HG03064 (cell line): Measurements from ENCODE around the gene TNKS1BP1.
A peak's percentile ranks its signal among the peaks of the same experiment; 100 is the strongest.
"Not testable (repeated sequence)": the region's sequence is repeated elsewhere in the genome, so short reads cannot be mapped to it uniquely, and the experiment has no call there.

Experiments
- ATAC-seq: cut with Tn5 transposase; IDR thresholded peaks from one replicate; pipeline ENCODE4 v1.9.1; 2021; ENCODE audit warnings: low read depth; ENCODE audit not compliant: unreplicated experiment

TNKS1BP1 gene

GRCh38 chr11:57353852-57354251 lies 29.1 kb upstream of the TNKS1BP1 start:
- no peak for ATAC-seq

- no peak for ATAC-seq
Measured at GRCh38 chr11:57353446-57353845, 28.7 kb upstream of the TNKS1BP1 start.

DNA sequence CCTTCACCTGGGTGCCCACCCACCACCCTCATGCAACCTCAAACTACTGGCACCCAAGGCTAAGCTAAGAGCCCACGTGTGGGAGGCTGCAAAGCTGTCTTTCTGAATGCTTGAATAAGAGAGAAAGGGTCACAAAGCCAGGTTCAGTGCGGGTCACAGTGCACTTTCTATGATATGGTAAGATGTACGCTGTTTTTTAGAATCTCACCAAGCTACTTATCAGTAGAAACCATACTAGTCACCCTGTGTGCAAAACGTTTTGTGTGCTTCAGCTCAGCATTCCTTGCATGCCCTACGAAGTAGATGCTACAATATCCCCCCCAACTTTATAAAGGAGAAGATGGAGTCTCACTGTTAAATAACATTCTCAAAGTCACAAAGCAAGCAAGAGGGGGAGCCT lies 28.3 kb upstream of the TNKS1BP1 start:
- ATAC-seq, result no peak

DNA sequence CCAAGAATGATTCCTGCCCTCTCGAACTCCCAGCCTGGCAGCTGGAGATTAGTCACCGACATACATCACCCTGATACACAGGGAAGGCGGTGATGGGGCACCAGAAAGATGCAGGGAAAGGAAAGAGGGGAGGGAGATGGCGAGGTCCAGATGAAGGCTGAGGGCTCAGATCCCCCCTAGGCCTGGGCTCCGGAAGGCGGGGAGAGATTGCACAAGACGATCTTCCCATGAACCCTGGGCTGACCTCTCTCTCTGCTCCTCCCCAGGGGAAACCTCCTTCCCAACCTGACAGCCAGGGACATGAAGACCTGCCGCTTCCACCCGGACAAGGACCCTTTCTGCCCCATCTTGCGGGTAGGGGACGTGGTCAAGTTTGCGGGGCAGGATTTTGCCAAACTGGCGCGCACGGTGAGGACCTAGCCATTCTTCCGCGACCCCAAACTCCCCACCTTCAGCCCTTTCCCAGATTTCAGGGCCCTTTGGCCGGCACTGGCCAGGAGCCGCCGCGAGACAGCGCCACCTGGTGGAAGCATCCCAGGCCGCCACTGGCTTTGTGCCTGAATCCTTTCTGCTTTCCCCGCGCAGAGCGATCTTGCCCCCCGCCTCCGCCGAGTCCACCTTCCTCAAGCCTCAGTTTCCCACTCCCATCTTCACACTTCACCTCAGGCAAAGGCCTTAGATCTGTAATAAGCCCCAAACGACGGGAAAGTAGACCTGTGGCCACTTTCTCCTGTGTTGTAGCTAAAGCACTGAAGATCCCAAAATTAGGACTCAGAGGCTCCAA lies 24.9 kb upstream of the TNKS1BP1 start:
- ATAC-seq, result no peak

- ATAC-seq, result no peak
Measured at GRCh38 chr11:57348636-57349313, 24.0 kb upstream of the TNKS1BP1 start.

DNA sequence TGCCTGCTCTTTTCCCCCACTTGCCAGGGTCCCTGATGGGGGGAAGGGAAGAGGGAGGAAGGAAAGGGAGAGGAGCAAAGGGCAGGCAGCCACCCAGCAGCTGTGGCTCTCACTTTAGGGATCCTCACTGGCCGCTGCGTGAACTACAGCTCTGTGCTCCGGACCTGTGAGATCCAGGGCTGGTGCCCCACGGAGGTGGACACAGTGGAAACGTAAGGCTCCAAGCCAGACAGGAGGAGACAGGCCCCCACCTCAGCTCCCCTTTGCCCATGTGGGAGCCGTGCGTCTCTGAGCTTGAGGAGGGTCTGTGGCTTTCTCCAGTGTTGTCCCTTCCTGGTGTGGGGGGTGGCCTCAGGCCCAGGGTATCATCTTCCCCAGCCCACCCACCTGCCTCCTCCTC lies 23.3 kb upstream of the TNKS1BP1 start:
- no peak for ATAC-seq

DNA sequence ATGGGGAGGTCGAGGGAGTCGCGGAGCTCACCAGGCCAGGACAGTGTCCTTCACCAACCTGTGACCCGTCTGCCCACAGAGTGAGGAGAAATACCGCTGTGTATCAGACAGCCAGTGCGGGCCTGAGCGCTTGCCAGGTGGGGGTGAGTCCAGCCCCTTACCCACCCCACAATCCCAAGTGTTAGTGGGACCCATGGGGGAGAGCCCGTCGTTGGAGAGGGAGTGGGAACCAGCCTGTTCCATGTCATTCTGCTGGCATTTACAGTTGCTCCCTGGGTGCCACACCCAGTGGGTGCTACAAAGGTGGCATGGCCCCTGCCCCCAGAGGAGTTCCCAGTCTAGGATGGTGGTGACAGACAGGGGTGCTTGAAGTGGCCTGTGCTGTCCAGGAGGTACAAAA lies 22.6 kb upstream of the TNKS1BP1 start:
- no peak for ATAC-seq

- ATAC-seq, result no peak
Measured at GRCh38 chr11:57345555-57346211, 20.9 kb upstream of the TNKS1BP1 start.

DNA sequence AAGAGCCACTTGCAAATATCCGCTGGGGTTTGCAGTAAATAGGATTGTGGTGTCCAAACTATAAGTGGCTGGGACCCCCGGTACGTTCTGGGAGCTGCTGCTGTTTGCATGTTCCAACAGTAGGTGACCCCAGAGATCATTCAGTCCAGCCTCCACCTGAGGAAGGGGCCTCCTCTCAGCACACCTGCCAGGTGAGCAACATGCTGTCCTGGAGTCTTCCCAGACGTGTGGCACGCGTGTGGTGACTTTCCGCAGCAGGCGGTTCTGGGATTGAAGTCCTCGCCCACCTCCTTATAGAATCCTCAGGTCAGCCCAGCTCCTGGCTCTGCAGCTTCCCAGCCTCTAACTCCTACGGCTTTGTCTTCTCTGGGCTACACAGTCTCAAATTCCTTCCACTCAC lies 20.1 kb upstream of the TNKS1BP1 start:
- ATAC-seq, result no peak

- no peak for ATAC-seq
Measured at GRCh38 chr11:57343825-57344224, 19.1 kb upstream of the TNKS1BP1 start.

DNA sequence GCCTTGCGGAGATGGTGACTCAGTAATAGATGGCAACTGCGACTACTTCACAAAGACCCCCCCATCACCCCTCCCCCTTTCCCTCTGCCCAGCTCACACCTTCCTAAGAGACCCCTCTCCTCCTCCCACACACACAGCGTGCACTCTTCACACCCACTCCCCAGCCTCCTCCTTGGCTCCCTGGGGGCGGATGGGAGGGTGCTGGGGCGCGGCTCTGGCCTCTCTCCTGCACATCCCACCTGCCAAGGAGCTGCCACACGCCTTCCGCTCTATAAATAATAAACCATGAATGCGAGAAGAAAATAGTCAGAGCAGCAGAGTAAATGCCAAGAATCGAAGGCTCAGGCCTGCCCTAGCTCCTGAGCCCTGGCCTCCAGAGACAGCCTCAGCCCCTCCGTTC lies 17.9 kb upstream of the TNKS1BP1 start:
- ATAC-seq, result no peak

DNA sequence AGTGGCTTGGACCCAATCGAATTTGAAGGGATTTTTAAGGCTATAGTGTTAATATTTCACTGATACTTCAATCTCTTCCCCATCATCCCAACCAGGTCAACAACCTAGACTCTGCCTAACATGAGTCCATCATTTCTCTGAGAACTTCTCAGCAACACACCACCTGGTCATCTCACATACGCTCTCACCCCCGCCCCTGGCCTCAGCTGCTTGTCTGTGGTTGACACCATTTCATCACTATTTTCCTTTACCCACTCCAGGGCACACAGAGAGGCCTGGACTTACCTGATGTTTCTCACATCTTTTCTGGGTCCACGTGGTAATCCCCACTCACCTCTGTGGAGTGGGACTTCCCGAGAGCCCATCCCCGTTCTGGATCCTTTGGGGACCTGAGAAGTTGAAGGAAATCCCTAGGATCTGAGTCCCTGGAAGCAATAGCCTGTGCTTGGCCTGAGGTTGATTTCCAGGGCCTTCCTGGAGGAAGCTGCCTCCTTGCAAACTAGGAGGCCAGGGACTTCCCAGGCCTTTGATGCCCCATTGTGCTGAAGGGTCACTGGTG lies 16.6 kb upstream of the TNKS1BP1 start:
- no peak for ATAC-seq

DNA sequence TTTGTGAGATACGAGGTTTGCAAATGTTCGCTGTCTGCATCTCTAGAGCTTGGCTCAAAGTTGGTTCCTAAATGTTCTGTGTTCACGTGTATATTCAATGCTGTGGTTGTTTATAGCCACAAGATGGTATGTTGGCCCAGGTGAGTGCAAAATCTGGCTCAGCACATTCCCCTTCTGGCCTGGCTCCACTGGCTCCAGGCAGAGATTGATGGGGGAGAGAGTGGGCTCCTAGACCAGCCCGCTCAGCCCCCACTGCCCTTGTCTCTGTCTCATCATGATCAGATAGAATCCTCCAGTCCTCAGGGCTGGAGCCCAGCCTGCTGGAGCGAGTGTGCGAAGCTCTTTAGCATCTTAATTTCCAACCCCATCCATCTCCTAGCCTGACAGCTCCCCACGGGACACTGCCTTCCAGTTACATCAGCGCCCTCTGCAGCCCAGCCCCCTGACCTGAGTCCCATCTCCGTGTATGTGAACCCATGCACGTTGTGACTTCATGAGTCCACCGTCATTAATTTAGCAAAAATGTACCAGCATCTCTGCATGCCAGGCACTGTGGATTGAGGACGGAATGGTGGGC lies 15.4 kb upstream of the TNKS1BP1 start:
- ATAC-seq, result no peak

- no peak for ATAC-seq
Measured at GRCh38 chr11:57339328-57339727, 14.6 kb upstream of the TNKS1BP1 start.

DNA sequence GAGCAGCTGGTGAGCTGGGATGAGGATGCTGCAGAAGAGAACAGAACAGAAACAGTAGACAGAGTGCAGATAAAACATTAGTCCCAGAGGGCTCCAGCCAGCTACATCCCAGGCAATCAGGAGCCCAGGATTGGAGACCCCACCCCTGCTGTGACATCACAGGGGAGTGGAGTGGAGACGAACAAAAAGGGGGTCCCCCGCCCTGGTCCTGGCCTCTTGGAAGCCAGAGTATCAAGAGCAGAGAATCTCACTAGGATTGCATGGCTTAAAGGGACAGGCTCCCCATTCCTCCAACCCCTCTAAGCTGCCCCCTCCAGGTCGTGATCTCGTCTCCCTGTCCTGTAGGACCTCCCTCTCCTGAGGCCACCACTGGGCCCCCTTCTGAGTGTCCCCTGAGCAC lies 13.4 kb upstream of the TNKS1BP1 start, which contains the start of gene P2RX3:
P2RX3 (plus strand) TSS at position 211 of the 400 bp plus-strand sequence. CDS start 199 bp downstream, outside the sequence.
- ATAC-seq, result no peak

DNA sequence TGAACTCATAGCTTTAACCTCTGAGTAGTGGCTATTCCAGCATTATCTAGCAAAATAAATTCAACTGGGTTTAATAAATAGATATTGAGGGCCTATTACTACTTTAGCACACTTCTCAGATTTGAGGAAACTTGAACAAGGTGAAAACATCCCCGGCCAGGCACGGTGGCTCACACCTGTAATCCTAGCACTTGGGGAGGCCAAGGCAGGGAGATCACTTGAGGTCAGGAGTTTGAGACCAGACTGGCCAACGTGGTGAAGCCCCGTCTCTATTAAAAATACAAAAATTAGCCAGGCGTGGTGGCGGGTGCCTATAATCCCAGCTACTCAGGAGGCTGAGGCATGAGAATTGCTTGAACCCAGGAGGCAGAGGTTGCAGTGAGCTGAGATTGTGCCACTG lies 12.1 kb upstream of the TNKS1BP1 start:
- ATAC-seq, result not testable (repeated sequence)

DNA sequence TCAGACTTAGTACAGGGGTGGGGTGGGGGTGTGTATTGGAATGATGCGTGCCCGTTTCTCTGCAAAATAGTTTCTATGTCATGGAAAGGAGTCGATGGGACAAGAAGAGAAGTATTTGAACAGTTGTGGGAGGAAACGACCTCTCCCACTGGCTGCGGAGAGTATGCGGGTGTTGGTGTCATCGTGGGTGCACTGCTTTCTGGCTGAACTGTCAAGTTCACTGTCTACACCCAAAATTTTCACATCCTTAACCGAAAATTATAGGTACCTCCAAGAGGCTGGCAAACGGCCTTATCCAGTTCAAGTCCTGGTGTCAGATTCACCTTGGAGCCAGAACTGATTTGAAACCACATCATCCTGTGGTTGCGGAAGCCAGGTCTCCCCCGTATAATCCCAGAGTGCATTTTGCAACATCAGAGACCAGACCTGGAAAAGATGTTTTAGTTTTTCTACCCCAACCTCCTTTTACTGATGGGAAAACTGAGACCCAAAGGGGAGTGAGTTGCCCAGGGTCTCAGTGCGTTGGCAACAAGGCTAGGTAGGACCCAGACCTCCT lies 11.4 kb upstream of the TNKS1BP1 start:
- peak; percentile 6 for ATAC-seq

DNA sequence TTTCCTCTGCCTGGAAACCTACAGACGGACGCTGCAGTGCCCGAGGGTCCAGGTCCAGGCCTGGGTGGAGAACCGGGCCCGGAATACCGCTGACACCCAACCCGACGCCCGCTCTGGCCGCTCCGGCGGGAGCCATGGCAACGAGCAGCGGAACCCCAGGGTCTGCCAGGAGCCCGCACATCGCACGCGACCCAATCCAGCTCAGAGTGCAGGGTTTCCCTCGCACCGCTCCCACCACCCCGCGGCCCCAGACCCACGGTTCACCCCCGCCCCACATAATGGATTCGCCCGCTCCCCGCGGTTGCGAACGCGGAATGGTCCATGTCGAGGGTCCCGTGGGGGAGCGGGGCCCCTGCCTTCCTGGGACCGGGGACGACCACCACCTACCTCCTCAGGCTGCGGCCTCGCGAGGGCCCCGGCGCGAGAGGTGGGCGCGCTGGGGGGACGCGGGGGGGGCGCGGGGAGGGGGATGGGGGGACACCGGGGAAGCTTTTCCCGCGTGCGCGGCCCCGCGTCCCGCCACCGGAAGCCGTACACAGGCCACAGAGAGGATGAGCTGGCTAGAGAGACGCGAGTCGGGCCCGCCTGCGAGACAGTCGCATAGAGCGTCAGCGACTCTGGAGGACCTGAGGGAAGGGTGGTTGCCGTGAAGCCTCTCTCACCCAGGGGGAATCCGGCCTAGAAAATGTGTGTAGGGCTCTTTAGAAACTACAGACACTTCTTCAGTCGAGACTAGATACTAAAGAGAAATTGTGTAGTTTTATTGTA lies 10.8 kb upstream of the TNKS1BP1 start, which contains the start of gene SSRP1:
SSRP1 (minus strand) TSS at position 550 of the 768 bp plus-strand sequence. CDS start 771 bp downstream, outside the sequence.
- ATAC-seq, result peak; percentile 99

GRCh38 chr11:57335023-57335342 lies 10.2 kb upstream of the TNKS1BP1 start:
- ATAC-seq, result no peak
